IMR-90 (cell line): ENCODE results near the gene REC114.

Experiments
- TF ChIP-seq, protein P1 (sequence below): conservative IDR thresholded peaks from 2 replicates; pipeline ENCODE4 v1.5.1; 2012; ENCODE audit warnings: mild to moderate bottlenecking, low read depth, low read length, improper control_type of control experiment
- TF ChIP-seq, protein P2 (sequence below): fragments of 150-350 bp; IDR thresholded peaks from 2 replicates; pipeline ENCODE4 v1.6.1; 2017; ENCODE audit warnings: mild to moderate bottlenecking, antibody characterized with exemption, low read length, low read depth

DNA sequence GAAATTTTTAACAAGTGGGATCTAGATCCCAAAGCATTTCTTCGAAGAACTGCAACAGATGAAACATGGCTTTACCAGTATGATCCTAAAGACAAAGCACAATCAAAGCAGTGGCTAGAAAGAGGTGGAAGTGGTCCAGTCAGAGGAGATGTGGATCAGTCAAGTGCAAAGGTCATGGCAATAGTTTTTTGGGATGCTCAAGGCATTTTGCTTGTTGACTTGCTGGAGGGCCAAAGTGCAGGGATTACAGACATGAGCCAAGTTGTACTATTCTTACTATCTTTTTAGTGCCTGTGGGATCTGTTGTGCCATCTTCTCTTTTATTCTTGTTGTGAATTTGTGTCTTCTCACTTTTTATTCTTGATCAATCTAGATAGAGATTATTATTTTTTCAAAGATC, 82.0 kb downstream of the REC114 start:
- TF ChIP-seq, protein P1, sequence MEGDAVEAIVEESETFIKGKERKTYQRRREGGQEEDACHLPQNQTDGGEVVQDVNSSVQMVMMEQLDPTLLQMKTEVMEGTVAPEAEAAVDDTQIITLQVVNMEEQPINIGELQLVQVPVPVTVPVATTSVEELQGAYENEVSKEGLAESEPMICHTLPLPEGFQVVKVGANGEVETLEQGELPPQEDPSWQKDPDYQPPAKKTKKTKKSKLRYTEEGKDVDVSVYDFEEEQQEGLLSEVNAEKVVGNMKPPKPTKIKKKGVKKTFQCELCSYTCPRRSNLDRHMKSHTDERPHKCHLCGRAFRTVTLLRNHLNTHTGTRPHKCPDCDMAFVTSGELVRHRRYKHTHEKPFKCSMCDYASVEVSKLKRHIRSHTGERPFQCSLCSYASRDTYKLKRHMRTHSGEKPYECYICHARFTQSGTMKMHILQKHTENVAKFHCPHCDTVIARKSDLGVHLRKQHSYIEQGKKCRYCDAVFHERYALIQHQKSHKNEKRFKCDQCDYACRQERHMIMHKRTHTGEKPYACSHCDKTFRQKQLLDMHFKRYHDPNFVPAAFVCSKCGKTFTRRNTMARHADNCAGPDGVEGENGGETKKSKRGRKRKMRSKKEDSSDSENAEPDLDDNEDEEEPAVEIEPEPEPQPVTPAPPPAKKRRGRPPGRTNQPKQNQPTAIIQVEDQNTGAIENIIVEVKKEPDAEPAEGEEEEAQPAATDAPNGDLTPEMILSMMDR, result no peak
- TF ChIP-seq, protein P2, sequence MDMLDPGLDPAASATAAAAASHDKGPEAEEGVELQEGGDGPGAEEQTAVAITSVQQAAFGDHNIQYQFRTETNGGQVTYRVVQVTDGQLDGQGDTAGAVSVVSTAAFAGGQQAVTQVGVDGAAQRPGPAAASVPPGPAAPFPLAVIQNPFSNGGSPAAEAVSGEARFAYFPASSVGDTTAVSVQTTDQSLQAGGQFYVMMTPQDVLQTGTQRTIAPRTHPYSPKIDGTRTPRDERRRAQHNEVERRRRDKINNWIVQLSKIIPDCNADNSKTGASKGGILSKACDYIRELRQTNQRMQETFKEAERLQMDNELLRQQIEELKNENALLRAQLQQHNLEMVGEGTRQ, result no peak
